ENCODE data around the gene C22orf31. TPM values are rescaled to one million over a fixed set of nuclear protein-coding genes. Genes with fewer than 3 reads are reported as not detected.
A peak's percentile ranks its signal among the peaks of the same experiment; 100 is the strongest.

The C22orf31 gene
- total RNA-seq, 6 experiments from 2014 or later, result not detected

DNA sequence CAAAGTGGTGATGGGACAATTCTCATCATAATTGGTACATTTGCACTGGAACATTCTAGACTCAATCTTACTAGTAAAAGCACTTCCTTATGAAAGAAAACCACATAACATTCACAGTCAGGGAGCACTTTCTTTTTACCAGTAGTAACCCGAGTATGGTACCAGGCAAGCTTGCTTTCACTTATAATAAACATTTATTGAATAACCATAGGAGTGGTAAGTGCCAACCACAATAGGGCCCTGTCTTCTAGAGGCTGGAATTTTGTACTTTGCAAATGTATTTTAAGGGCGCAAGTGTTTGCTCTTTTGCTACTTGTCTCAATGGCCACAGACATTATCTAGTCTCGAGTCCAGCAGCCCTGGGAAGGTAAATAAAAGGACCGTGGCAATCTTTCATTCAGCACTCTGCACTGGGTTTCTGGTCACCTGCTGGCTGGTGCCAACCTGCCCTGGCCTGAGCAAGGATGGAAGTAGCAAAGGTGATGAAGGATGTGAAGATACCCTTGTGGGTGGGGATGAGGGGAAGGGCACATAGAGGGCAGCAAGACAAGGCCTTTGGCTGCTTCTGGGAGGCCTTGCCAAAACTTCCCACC lies 24.2 kb downstream of the C22orf31 start:
- no peak overlapping the region for H3K27ac Mint-ChIP-seq
- H3K4me3 Mint-ChIP-seq, result no peak overlapping the region
- TF ChIP-seq, protein P1, sequence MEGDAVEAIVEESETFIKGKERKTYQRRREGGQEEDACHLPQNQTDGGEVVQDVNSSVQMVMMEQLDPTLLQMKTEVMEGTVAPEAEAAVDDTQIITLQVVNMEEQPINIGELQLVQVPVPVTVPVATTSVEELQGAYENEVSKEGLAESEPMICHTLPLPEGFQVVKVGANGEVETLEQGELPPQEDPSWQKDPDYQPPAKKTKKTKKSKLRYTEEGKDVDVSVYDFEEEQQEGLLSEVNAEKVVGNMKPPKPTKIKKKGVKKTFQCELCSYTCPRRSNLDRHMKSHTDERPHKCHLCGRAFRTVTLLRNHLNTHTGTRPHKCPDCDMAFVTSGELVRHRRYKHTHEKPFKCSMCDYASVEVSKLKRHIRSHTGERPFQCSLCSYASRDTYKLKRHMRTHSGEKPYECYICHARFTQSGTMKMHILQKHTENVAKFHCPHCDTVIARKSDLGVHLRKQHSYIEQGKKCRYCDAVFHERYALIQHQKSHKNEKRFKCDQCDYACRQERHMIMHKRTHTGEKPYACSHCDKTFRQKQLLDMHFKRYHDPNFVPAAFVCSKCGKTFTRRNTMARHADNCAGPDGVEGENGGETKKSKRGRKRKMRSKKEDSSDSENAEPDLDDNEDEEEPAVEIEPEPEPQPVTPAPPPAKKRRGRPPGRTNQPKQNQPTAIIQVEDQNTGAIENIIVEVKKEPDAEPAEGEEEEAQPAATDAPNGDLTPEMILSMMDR (IDR thresholded peaks at IDR 0.05), result no peak
- no peaks in the 10 kb centered on the region for H3K36me3 Mint-ChIP-seq (ENCODE audit: low read depth)
- H3K4me1 Mint-ChIP-seq (ENCODE audit: low read depth), result peaks cover 31% of the 10 kb centered on the region
- no peak for DNase-seq
- no peaks in the 10 kb centered on the region for H3K9me3 Mint-ChIP-seq
- H3K27me3 Mint-ChIP-seq (ENCODE audit: insufficient read depth), result peaks cover 2% of the 10 kb centered on the region; the same call in 1 of the 2 replicates

DNA sequence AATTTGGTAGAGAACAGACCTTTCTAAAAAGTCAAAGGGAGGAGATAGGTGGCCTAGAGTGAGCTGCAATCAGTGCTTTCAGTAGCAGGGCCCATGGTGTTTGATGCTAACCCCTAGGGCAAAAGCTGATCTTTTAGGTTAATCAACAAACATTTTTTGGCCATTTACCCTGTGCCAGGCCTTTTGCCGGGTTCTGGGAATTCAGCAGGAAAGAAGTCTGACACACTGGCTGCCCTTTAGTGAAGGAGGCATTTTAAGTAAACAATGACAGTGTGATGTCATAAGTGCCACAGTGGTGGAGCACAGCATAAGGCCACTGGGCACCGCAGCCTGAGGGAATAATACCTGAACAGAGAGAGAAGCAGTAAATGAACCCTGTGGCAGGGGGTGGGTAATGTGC lies 29.0 kb downstream of the C22orf31 start:
- Mint-ChIP-seq H3K4me3 (peak overlapping the region; percentile 86; the same call in 1 of the 2 replicates), H3K4me1 (ENCODE audit: low read depth) (peaks cover 43% of the 10 kb centered on the region)
- TF ChIP-seq, protein P1 (IDR thresholded peaks at IDR 0.05), result no peak

DNA sequence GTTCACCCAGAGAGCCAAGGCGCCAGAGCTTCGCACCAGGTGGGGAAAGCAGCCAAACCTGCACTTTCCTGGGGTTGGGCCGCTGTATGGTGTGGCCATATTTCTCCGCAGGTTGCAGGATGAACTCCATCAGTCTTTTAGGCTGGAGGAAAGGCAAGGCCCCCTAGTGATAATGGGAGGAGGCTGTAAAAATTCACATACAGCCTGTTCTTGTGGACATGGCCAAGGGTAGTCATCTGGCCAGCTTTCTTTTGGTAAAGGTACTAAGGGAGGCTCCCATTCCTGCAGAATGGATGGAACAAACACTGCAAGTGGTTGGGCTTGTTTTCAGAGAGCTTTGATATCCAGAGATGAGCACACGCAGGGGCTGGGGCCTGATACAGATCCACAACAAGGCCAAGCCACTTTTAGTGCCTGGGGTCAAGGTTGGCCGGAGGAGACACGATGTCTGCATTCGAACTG lies 29.6 kb downstream of the C22orf31 start:
- no peaks in the 10 kb centered on the region for H3K9me3 Mint-ChIP-seq

More for the DNA sequence above, 29.0 kb downstream of the C22orf31 start:
- H3K27ac Mint-ChIP-seq, result peak overlapping the region; percentile 100
- H3K36me3 Mint-ChIP-seq (ENCODE audit: low read depth), result no peaks in the 10 kb centered on the region
- peaks cover 2% of the 10 kb centered on the region for H3K27me3 Mint-ChIP-seq (ENCODE audit: insufficient read depth)
- no peak for DNase-seq
- H3K9me3 Mint-ChIP-seq, result no peaks in the 10 kb centered on the region

DNA sequence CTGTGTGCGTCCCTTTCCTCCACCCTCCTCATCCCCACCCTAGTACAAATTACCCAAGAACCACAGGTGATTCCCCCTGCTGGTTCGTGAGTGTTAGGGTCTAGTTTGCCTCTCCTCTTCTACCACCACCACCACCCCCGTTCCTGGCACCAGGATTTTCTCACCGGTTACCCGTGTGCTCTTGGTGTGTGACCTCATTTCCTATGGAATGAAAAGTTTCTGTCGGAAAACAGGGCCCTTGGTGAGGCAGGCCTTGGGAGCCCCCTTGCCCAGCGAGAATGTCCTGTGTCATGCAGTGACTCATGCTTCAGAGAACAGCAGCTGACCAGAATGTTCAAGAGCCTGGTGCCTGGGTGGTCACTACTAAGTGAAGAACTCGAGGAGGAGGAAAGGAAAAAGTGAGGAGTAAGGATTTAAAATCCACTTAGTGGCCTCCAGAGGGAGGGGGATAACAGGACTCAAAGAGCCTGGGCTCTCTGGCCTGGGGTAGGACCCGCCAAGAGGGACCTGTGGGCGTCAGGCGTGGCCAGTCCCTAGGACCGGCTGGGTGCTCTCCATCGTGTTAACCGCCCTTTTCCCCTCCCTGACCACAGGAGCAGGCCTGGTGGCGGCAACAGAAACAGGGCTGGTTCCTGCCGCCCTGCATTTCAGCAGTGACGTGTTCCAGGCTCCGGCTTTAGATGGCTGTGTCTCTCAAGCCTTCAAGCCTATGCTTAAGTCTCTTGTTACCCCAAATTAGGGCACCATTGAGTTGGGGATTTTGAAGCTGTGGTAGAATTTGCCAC lies 30.2 kb downstream of the C22orf31 start:
- DNase-seq, result peak; percentile 96
- Mint-ChIP-seq H3K4me1 (ENCODE audit: low read depth) (peaks cover 46% of the 10 kb centered on the region), H3K27ac (peak overlapping the region; percentile 100), H3K36me3 (ENCODE audit: low read depth) (no peaks in the 10 kb centered on the region), H3K27me3 (ENCODE audit: insufficient read depth) (peaks cover 2% of the 10 kb centered on the region), H3K9me3 (no peaks in the 10 kb centered on the region), H3K4me3 (peak overlapping the region; percentile 86)
- TF ChIP-seq, protein P1 (IDR thresholded peaks at IDR 0.05), result peak; percentile 48

More for the DNA sequence above, 29.6 kb downstream of the C22orf31 start:
- Mint-ChIP-seq H3K36me3 (ENCODE audit: low read depth) (no peaks in the 10 kb centered on the region), H3K4me1 (ENCODE audit: low read depth) (peaks cover 46% of the 10 kb centered on the region), H3K27ac (peak overlapping the region; percentile 100), H3K27me3 (ENCODE audit: insufficient read depth) (peaks cover 2% of the 10 kb centered on the region), H3K4me3 (peak overlapping the region; percentile 86)
- TF ChIP-seq, protein P1 (IDR thresholded peaks at IDR 0.05), result peak; percentile 22; the same call in 1 of the 2 replicates
- DNase-seq, result no peak

DNA sequence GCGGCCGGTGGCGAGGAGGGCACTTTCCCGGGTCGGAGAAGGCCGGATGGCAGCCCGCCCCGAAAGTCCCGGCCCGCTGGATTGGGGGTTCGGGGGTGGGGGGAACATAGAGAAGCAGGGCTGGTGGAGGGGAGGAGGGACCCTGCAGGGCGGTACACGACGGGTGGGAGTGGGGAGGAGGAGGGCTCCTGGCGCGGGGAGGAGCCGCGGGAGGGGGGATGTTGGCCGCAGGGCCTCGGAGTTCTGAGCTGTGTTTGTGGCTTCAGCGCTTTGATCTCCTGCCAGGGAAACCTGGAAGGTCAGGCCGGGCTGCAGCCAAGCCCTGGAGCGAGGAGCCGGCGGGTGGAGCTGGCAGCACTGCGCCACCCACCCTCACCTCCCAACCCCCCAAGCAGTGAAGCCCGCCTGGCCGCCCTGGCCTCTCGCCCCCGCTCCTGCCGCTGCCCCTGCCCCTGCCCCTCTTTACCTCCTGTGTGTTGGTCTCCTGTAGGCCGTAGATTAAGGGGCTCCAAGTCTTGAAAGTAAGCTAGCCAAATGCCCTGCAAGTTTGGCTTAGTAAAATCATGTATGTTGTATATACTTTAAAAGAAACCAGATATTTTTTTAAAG lies 30.9 kb downstream of the C22orf31 start:
- DNase-seq, result peak; percentile 76
- Mint-ChIP-seq H3K27ac (peak overlapping the region; percentile 100), H3K36me3 (ENCODE audit: low read depth) (no peaks in the 10 kb centered on the region), H3K4me1 (ENCODE audit: low read depth) (peaks cover 46% of the 10 kb centered on the region), H3K27me3 (ENCODE audit: insufficient read depth) (peaks cover 2% of the 10 kb centered on the region), H3K4me3 (peak overlapping the region; percentile 86), H3K9me3 (no peaks in the 10 kb centered on the region)
- TF ChIP-seq, protein P1 (IDR thresholded peaks at IDR 0.05), result no peak

All from HFFc6 (cell line).